GM10847 (cell line): Measurements from ENCODE around the gene PEA15.
A peak's percentile ranks its signal among the peaks of the same experiment; 100 is the strongest.

Experiments used
- POLR2A ChIP-seq: IDR thresholded peaks from 2 replicates; pipeline ENCODE4 v1.6.1; 2011; ENCODE audit not compliant: insufficient read length; ENCODE audit errors: extremely low read depth

PEA15 gene, protein sequence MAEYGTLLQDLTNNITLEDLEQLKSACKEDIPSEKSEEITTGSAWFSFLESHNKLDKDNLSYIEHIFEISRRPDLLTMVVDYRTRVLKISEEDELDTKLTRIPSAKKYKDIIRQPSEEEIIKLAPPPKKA

GRCh38 chr1:160205242-160206035, at the start of gene PEA15:
PEA15 (plus strand) TSS chr1:160205384; CDS start chr1:160211545, 6,161 bp downstream.
- TF ChIP-seq POLR2A: peak; percentile 42

DNA sequence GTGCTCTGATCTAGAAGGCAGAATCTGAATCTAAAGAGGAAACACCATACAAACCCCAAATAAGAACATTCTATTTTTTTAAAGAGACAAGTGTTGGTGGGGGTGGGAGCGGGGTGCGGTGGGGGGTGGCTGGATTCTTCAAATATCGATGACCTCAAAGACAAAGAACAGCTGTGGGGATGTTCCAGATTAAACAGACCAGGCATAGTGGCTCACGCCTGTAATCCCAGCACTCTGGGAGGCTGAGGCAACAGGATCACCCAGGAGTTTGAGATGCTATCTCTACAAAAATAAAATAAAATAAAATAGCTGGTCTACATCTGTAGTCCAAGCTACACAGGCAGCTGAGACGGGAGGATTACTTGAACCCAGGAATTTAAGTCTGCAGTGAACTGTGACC, 48.8 kb upstream of the PEA15 start:
- TF ChIP-seq POLR2A: no peak

- TF ChIP-seq POLR2A: no peak
Observed at GRCh38 chr1:160157174-160157573, 48.0 kb upstream of the PEA15 start.

GRCh38 chr1:160158031-160158430, 47.2 kb upstream of the PEA15 start:
- TF ChIP-seq POLR2A: no peak

DNA sequence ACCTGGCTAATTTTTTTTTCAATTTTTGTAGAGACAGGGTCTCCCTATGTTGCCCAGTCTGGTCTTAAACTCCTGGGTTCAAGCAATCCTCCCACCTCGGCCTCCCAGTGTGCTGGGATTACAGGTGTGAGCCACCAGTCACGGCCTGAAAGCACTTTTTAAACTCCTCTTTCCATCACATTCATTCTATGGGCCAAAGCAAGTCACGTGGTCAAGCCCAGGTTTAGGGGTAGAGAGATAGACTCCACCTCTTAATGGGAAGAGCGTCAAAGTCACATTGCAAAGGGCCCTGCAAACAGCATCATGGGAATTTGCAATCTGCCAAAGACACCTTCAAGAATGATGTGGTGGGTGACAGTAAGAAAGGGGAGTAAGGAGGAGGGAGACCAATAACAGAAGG, 46.6 kb upstream of the PEA15 start:
- TF ChIP-seq POLR2A: no peak

DNA sequence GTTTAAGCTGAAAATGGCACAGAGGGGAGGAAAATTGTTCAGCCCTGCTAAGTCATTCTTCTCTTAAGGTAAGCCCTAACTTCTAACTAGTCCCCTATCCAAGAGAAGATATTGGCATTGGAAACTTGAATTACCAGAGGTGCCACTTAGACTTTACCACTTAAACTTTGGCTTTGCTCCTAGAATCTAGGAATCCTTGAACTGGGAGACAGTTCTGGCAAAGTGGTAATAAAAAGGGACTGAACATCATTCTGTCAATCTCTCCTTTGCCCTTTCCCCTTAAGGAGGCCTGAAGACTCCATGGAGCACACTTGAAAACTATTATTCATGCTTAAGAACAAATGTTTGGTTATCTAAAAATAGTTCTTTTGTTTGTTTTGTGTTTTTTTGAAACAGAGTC, 45.3 kb upstream of the PEA15 start:
- TF ChIP-seq POLR2A: no peak

DNA sequence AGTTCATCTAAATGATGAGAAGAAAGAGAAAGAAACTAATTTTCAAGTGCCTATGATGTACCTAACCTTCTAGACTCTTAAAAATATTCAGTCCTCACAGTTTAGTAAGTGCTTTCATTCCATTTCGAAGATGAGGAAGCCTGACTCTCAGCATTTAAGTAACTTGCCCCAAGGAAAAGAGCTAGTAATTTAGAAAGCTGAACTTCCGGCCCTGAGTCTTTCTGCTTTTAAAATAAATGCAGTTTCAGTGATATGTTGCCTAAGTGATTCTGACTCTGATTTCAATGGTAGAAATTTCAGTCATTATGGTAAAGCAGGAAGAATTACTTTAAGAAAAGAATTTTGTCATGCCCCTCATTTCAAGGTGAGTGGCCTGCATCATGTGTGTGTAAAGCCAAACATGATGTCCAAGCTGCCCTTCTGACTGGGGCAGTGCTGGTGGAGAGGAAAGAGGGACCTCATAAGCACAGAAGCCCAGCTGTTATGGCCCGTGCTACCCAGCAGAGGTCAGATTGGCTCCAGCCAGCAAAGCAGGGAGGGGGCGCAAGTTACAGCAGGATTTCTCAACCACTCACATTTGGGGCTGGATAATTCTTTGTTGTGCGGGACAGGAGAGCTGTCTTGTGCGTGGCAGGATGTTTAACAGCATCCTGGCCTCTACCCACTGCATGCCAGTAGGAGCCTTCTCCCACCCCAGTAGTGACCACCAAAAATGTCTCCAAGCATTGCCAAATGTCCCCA, 43.0 kb upstream of the PEA15 start:
- no peak for TF ChIP-seq POLR2A

DNA sequence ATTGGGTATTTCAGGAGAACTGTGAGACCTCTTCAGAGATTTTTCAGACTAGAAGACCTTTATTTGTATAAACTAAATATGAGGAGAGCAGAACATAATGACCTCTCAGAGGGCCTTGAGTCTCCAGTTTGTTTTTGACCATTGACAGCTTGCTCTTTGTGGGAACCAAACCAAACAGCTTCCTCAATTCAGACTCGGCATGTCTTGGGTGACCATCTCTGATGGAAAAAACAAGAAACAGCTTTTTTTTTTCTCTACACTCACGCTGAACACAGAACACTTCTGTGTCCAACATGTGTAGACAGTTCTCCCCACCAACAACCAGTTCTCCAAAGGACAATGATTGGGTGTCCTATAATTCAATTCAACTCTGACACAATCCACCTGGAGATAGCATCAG, 42.3 kb upstream of the PEA15 start:
- no peak for TF ChIP-seq POLR2A

DNA sequence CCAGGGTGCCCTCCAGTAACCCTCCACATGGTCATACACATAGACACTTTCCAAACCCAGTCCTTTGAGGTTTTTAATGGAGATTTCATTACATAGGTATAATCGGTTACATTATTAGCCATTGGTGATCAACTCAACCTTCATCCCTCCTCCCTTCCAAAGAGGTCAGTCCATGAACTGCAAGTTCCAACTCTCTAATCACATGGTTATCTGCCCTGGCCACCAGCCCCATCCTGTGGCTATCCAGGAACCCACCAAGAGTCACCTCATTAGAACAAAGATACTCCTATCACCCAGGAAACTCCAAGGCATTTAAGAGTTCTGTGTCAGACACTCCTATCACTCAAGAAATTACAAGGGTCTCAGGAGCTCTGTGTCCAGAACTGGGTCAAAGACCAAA, 41.6 kb upstream of the PEA15 start:
- TF ChIP-seq POLR2A: no peak

- no peak for TF ChIP-seq POLR2A
Observed at GRCh38 chr1:160164121-160164520, 41.1 kb upstream of the PEA15 start.

DNA sequence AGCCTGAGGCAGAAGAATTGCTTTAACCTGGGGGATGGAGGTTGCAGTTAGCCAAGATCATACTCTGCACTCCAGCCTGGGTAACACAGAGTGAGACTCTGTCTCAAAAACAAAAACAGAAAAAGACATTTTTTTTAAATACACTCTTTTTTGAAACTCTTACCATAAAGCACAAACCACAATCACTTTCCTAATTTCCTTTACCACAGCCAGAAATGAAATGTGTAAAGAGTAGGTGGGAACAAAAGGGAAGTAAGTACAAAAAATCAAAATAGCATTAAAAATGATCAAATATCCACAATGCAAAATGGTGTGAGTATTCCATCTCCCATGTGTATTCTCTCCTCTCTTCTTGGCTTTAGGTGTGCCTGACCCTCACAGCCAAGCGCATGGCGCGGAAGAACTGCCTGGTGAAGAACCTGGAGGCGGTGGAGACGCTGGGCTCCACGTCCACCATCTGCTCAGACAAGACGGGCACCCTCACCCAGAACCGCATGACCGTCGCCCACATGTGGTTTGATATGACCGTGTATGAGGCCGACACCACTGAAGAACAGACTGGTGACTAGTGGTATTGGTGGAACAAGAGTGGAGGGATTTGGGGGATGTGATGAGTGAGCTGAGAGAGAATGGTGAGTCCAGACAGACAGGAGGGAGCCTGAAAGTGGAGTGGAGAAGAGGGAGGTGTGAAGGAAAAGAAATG, 38.9 kb upstream of the PEA15 start:
- TF ChIP-seq POLR2A: no peak

DNA sequence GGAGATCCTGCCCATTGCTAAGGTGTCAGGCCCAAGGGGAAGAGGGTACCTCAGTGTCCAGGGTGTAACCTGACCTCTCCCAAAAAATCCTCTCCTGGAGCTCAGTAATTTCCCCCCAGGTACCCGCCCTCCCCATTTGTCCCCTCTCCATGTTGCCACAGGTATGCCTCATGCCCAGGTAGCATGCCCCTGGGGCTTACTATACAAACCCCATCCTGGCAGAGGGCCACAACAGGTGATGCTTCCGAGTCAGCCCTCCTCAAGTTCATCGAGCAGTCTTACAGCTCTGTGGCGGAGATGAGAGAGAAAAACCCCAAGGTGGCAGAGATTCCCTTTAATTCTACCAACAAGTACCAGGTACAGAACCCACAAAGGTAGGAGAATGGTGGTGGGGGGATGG, 38.1 kb upstream of the PEA15 start:
- no peak for TF ChIP-seq POLR2A

GRCh38 chr1:160167580-160167979, 37.6 kb upstream of the PEA15 start:
- no peak for TF ChIP-seq POLR2A

GRCh38 chr1:160168016-160168415, 37.2 kb upstream of the PEA15 start:
- TF ChIP-seq POLR2A: no peak

GRCh38 chr1:160168609-160169369, 36.4 kb upstream of the PEA15 start:
- no peak for TF ChIP-seq POLR2A
